Motor neuron (in vitro differentiated cells): ENCODE measurements around the gene SCAP. TPM values are rescaled to one million over a fixed set of nuclear protein-coding genes. Genes with fewer than 3 reads are reported as not detected.
A peak's percentile ranks its signal among the peaks of the same experiment; 100 is the strongest.
"Not testable (repeated sequence)": the region's sequence is repeated elsewhere in the genome, so short reads cannot be mapped to it uniquely, and the experiment has no call there.

ENCODE experiments used
- ATAC-seq, 8 experiments: fragments of 200-7000 bp; cut with Tn5 transposase; replicated peaks in 6 of 8; 2 replicates each; pipeline ENCODE4 v1.8.0; 2021; ENCODE audit warnings: mild to moderate bottlenecking in 8 of 8, moderate library complexity in 8 of 8
- H3K27ac ChIP-seq, 2 donors: fragments of 250-450 bp; sonication (Bioruptor Pico); 2 replicates each; pipeline ENCODE4 v1.9.0; 2021; ENCODE audit warnings: antibody characterized with exemption in 2 of 2, mild to moderate bottlenecking in 2 of 2, moderate library complexity in 1 of 2
- H3K4me1 ChIP-seq, 2 donors: fragments of 250-450 bp; sonication (Bioruptor Pico); replicated peaks in 1 of 2; 2 replicates each; pipeline ENCODE4 v1.6.1; 2021; ENCODE audit warnings: antibody characterized with exemption in 2 of 2, mild to moderate bottlenecking in 2 of 2, moderate library complexity in 1 of 2
- H3K4me3 ChIP-seq, 5 donors: fragments of 250-450 bp; sonication (Bioruptor Pico); 2 replicates each; pipeline ENCODE4 v1.9.0; 2021; ENCODE audit warnings: antibody characterized with exemption in 5 of 5, mild to moderate bottlenecking in 5 of 5, moderate library complexity in 4 of 5
- WGBS, 10 experiments: fragments of 450-650 bp; shearing (Covaris generic); methylation state at CpG; one replicate each; pipeline ENCODE4 v1.0.0; 2022; 5-methylcytosine and 5-hydroxymethylcytosine counted together
- in situ Hi-C, 9 experiments: fragments of 400-800 bp; cut with MboI; loops; one replicate each; pipeline ENCODE4 v1.15.0; 2021; ENCODE audit warnings: low sequenced_read_pairs in 9 of 9, low pct_unique_long_range_greater_than_20kb in 2 of 9; ENCODE audit not compliant: unreplicated experiment in 9 of 9
- total RNA-seq, 8 experiments: library from RNA; unstranded; fragments of 300-600 nt; gene quantifications; 2 replicates each; pipeline versions ENCODE4 v1.2.3 to v1.2.4, GENCODE V29; 2022

SCAP gene
- total RNA-seq, 8 experiments from 2014 or later, result 37.3 to 75.9 (median 48.8) TPM

GRCh38 chr3:47504113-47504512 is 28.4 kb upstream of the SCAP start:
- 68 to 100% (median 100%) methylated on average over 1 to 5 of the region's 7 CpGs; no CpG with 5 or more reads in 5 of the 10 experiments for WGBS, 10 experiments
- H3K4me3 ChIP-seq, result no peak overlapping the region
- H3K27ac ChIP-seq, result no peak overlapping the region
- no peaks in the 10 kb centered on the region for H3K4me1 ChIP-seq
- ATAC-seq, result no peak
- in situ Hi-C loops, result loop anchor here in 3 of 9 experiments (25.0 kb wide), 1 partner anchor 283 kb away; the partner anchor contains the start of gene SMARCC1 (in 3 of the 3)

- H3K4me1 ChIP-seq, result no peaks in the 10 kb centered on the region
- in situ Hi-C loops, result loop anchor here in 3 of 9 experiments (25.0 kb wide), 1 partner anchor 284 kb away; the partner anchor contains the start of gene SMARCC1 (in 3 of the 3)
- WGBS, 10 experiments, result 88 to 100% (median 93%) methylated on average over 1 to 2 of the region's 2 CpGs; no CpG with 5 or more reads in 7 of the 10 experiments
- no peak overlapping the region for H3K4me3 ChIP-seq
- ATAC-seq, result no peak
- H3K27ac ChIP-seq, result no peak overlapping the region
Observed at GRCh38 chr3:47503033-47503432, 27.3 kb upstream of the SCAP start.

- no peak for ATAC-seq
- in situ Hi-C loops, result no loop called here
Observed at GRCh38 chr3:47496892-47497291, 21.2 kb upstream of the SCAP start.

GRCh38 chr3:47495886-47496285 is 20.1 kb upstream of the SCAP start:
- 61 to 100% (median 92%) methylated on average over 2 to 7 of the region's 8 CpGs; no CpG with 5 or more reads in 2 of the 10 experiments for whole genome bisulfite sequencing, 10 experiments
- in situ Hi-C loops, result no loop called here
- no peak for ATAC-seq
- Histone ChIP-seq H3K27ac (no peak overlapping the region), H3K4me1 (no peaks in the 10 kb centered on the region), H3K4me3 (no peak overlapping the region)

More at GRCh38 chr3:47496892-47497291, 21.2 kb upstream of the SCAP start:
- Histone ChIP-seq H3K4me3 (no peak overlapping the region), H3K4me1 (no peaks in the 10 kb centered on the region), H3K27ac (no peak overlapping the region)

GRCh38 chr3:47495111-47495510 is 19.4 kb upstream of the SCAP start:
- Histone ChIP-seq H3K4me3 (no peak overlapping the region), H3K4me1 (no peaks in the 10 kb centered on the region), H3K27ac (no peak overlapping the region)
- ATAC-seq, result no peak
- in situ Hi-C loops, result no loop called here
- 80 to 100% (median 97%) methylated on average over 1 to 3 of the region's 4 CpGs; no CpG with 5 or more reads in 4 of the 10 experiments for WGBS, 10 experiments

- in situ Hi-C loops, result no loop called here
- Histone ChIP-seq H3K4me1 (no peaks in the 10 kb centered on the region), H3K4me3 (no peak overlapping the region), H3K27ac (no peak overlapping the region)
- 67 to 97% (median 90%) methylated on average over 1 to 9 of the region's 12 CpGs; no CpG with 5 or more reads in 3 of the 10 experiments for WGBS, 10 experiments
- no peak for ATAC-seq
Observed at GRCh38 chr3:47491777-47492176, 16.0 kb upstream of the SCAP start.

GRCh38 chr3:47491186-47491585 is 15.4 kb upstream of the SCAP start:
- WGBS, 10 experiments, result 40 to 100% (median 80%) methylated on average over 1 to 3 of the region's 3 CpGs; no CpG with 5 or more reads in 4 of the 10 experiments
- ATAC-seq, result no peak
- in situ Hi-C loops, result no loop called here

GRCh38 chr3:47487265-47487664 is 11.5 kb upstream of the SCAP start:
- in situ Hi-C loops, result no loop called here
- no peak overlapping the region for H3K27ac ChIP-seq
- ATAC-seq, result no peak
- H3K4me3 ChIP-seq, result no peak overlapping the region
- 83 to 100% (median 100%) methylated on average over 1 to 2 of the region's 2 CpGs; no CpG with 5 or more reads in 4 of the 10 experiments for WGBS, 10 experiments
- H3K4me1 ChIP-seq, result peaks cover 3% of the 10 kb centered on the region in 2 donors

More at GRCh38 chr3:47491186-47491585, 15.4 kb upstream of the SCAP start:
- Histone ChIP-seq H3K27ac (peak overlapping the region in 1 of 2 donors; percentile 37), H3K4me1 (no peaks in the 10 kb centered on the region), H3K4me3 (no peak overlapping the region)

GRCh38 chr3:47485812-47486211 is 10.1 kb upstream of the SCAP start:
- Histone ChIP-seq H3K4me3 (no peak overlapping the region), H3K27ac (no peak overlapping the region), H3K4me1 (peaks cover 5 to 8% of the 10 kb centered on the region in 2 donors)
- ATAC-seq, result no peak
- 89 to 100% (median 97%) methylated on average over 1 to 3 of the region's 3 CpGs; no CpG with 5 or more reads in 4 of the 10 experiments for WGBS, 10 experiments
- in situ Hi-C loops, result no loop called here

- in situ Hi-C loops, result no loop called here
- H3K27ac ChIP-seq, result peak overlapping the region in 1 of 2 donors; percentile 63
- ATAC-seq, result peak in 5 of 8 experiments; percentile 33 to 75 (median 44)
- H3K4me3 ChIP-seq, result no peak overlapping the region
- H3K4me1 ChIP-seq, result peaks cover 5 to 8% of the 10 kb centered on the region in 2 donors
- WGBS, 10 experiments, result 0 to 88% (median 20%) methylated on average over 1 to 2 of the region's 2 CpGs; no CpG with 5 or more reads in 3 of the 10 experiments
Observed at GRCh38 chr3:47482366-47482765, 6.6 kb upstream of the SCAP start.

GRCh38 chr3:47481763-47482162 is 6.0 kb upstream of the SCAP start:
- H3K4me3 ChIP-seq, in situ Hi-C loops, H3K4me1 ChIP-seq, ATAC-seq, H3K27ac ChIP-seq: not testable (repeated sequence)
- WGBS, 10 experiments, result 17 to 64% (median 54%) methylated on average over 1 to 4 of the region's 4 CpGs; no CpG with 5 or more reads in 1 of the 10 experiments

GRCh38 chr3:47480267-47480666 is 4.5 kb upstream of the SCAP start:
- 67 to 100% (median 93%) methylated on average over 1 to 5 of the region's 6 CpGs; no CpG with 5 or more reads in 5 of the 10 experiments for WGBS, 10 experiments
- ATAC-seq, H3K27ac ChIP-seq, in situ Hi-C loops, H3K4me3 ChIP-seq: not testable (repeated sequence)
- H3K4me1 ChIP-seq, result peaks cover 8 to 13% of the 10 kb centered on the region in 2 donors

- Histone ChIP-seq H3K27ac (no peak overlapping the region), H3K4me1 (peaks cover 8 to 13% of the 10 kb centered on the region in 2 donors), H3K4me3 (no peak overlapping the region)
- in situ Hi-C loops, result no loop called here
- ATAC-seq, result no peak
- WGBS, 10 experiments, result 80 to 100% (median 100%) methylated on average over 1 to 2 of the region's 2 CpGs; no CpG with 5 or more reads in 3 of the 10 experiments
Observed at GRCh38 chr3:47479826-47480160, 4.1 kb upstream of the SCAP start.

- no peak for ATAC-seq
- in situ Hi-C loops, result no loop called here
- Histone ChIP-seq H3K27ac (no peak overlapping the region), H3K4me1 (peaks cover 11 to 17% of the 10 kb centered on the region in 2 donors), H3K4me3 (no peak overlapping the region)
Observed at GRCh38 chr3:47478022-47478421, 2.3 kb upstream of the SCAP start.
